Activated CD8-positive, alpha-beta memory T cell treated with anti-CD3 and anti-CD28 coated beads for 48 hours (primary cell): Measurements from ENCODE around the gene BCL2A1.
"Not testable (repeated sequence)": the region's sequence is repeated elsewhere in the genome, so short reads cannot be mapped to it uniquely, and the experiment has no call there.

Source experiments
- DNase-seq, 3 experiments: peaks; one replicate each; pipeline ENCODE4 v3.0.0-alpha.2; 2020; ENCODE audit warnings: low read depth in 2 of 3, low spot score in 2 of 3

The BCL2A1 gene

DNA sequence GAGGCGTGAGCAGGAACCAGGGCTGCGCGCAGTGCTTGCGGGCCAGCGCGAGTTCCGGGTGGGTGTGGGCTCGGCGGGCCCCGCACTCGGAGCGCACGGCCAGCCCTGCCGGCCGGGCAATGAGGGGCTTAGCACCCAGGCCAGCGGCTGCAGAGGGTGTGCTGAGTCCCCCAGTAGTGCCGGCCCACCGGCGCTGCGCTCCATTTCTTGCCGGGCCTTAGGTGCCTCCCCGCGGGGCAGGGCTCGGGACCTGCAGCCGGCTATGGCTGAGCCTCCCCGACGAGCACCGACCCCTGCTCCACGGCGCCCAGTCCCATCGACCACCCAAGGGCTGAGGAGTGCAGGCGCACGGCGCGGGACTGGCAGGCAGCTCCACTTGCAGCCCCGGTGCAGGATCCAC is 44.9 kb downstream of the BCL2A1 start:
- not testable (repeated sequence) for DNase-seq

DNA sequence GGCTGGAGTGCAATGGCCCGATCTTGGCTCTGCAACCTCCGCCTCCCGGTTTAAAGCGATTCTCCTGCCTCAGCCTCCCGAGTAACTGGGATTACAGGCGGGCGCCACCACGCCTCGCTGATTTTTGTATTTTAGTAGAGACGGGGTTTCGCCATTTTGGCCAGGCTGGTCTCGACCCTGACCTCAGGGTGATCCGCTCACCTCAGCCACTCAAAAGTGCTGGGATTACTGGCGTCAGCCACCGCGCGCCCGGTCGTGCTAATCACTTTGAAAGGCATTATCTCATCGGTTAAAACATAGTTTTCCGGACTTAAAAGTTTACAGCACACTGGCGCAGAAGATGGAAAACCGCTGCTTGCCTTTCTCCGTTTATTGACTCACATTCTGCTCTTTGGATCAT is 46.6 kb downstream of the BCL2A1 start:
- no peak for DNase-seq

DNA sequence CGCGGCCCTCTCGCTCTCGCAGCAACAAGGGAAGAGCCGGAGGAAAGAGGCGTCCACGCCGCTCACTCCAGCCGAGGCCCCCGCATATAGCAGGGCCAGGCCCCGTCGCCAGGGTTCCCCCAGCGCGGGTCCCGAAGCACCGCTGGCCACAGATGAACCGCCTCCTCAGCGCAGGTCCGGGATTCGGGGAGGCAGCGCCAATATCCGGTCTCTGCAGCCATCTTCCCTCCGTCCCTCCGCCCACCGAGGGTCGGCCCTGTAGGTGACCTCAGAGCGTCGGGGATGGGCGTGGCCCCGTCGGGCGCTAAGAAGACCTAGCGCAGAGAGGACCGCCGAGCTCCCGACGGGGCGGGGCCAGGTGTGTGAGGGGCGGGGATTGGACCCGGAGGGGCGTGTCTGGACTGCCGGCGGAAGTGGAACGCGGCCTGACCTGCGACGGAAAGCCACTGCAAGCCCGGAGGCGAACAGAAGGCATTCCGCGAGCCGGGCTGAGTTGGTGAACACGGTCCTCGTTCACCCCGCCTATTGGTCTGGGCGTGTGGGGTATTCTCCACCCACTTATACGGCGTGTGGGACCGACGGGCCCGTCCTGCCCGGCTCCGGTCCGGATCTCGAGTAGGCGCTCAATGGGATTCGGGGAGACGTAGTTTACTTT is 47.4 kb downstream of the BCL2A1 start:
- peak; percentile 96 to 99 (median 98) for DNase-seq

DNA sequence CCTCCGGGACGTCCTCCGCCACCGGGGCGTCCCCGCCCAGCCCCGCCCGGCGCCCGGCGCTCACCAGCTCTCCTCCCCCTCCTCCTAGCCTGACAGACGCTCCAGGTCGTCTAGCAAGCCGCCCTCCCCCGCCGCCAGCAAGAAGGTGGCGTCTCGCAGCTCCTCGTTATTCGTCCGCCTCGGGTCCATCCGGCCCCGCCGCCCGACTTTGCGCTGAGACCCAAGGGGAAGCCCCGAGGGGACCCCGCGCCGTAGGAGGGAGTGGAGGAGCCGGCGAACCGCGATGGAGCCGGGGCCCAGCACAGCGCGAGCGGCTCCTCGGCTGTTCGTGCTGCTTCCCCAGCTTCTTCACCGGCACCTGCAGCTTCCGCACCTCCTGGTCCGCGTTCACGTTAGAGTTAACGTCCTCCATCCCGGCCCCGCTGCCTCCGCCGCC is 47.9 kb downstream of the BCL2A1 start:
- DNase-seq = peak; percentile 29 to 55 (median 52)

DNA sequence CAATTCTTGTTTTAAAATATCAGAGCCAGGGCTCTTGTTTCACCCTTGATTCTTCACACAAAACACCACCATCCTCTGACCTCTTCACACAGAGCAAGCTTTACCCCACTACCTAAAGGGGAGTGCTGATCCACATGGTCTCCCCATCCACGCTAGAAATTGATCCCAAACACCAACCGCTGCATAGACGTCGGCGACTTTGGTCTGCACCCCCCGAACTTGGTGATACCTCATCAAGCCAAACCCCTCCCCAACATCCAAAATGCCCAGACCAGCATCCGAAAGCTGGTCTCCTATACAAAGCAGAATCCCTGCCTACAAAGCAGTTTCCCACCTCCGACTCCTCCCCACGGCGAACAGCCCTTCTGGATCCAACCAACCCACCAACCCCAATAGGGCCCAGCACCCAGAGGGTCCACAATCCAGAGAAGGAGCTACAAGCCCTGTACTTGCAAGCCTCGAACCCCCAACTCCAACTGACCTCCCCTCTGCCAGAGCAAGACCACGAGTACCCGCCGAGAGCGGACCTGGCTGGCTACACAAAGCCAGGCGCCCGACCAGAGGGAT is 48.4 kb downstream of the BCL2A1 start:
- no peak for DNase-seq

DNA sequence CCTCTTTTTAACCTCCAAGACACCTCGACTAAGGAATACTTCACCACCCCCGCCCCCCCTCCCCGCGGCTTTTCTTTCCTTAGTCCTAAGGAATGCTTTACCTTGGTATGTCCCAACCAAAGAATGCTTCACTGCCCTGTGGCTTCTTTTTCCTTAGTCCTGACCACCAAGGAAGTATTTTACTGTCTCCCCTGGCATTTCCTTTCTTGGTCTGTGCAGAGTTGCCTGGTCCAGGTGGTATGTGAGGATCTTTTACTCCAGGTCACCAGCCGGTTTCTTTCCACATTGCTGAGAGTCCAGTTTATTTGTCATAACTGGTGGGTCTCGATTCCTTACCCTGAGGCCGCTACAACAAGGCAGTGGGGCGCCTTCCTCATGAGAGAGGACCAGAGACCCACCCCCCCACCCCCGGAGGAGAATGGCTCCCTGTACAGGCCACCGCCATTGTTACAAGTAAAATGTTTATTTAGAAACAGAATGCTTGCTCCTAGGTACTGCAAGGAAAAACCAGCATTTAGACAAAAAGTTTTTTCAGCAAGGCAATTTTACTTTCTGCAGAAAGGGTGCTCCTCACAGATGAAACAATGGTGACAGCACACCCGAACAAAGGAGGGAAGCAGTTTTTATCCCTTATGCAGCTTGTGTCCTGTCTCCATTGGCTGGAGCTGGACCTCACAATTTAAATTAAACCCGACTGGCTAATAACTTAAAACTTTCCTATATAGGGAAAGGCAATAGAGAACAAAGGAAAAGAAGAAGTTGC is 51.1 kb downstream of the BCL2A1 start:
- no peak for DNase-seq

DNA sequence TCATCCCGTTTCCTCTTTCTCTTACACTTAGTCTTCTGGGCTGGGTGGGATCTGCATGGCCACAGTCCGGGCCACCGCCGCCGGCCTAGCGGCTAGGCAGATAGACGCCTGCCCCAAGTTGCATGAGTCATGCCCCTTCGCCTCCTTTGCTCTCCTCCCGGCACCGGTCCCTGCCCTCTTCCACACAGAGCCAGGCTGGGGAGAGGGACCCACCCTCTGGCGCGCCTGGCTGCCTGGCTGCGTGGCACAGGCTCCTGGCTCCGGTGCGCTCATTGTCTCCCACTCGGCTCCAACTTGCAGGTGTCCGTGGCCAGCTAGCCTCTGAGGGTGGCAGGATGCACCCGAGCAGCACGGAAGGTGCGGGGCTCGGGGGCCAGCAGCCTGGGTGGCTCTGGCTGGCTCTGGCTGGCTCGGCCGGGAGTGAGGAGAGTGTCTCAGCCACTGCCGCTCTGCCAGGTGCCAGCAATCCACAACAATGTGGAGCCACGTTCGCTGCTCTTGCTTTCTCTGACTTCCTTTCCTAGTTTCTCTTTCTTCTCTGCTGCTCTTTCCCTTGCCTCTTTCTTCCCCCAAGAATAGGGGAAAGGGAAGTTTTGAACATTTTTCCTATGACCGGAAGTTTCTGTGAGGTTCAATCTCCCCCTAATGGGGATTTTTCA is 51.8 kb downstream of the BCL2A1 start:
- no peak for DNase-seq

DNA sequence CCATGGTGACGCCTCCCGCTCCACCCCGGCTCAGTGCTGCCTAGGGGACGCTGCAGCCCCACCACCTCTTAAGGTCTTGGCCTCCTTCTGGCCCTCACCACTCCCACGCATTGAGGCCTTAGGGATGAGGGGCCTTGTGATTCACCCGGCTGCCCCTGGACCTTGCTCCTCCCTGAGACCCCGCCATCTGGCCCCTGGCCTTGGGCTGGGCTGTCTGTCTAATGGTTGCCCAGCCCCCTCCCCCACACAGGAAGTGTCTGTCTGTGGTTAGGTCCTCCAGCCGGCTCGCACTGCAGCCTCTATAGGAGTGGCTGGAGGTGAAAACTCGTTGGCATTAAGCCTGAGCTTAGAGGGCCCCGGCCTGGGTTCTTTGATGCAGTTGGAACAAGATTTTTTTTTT is 52.7 kb downstream of the BCL2A1 start:
- DNase-seq = no peak

DNA sequence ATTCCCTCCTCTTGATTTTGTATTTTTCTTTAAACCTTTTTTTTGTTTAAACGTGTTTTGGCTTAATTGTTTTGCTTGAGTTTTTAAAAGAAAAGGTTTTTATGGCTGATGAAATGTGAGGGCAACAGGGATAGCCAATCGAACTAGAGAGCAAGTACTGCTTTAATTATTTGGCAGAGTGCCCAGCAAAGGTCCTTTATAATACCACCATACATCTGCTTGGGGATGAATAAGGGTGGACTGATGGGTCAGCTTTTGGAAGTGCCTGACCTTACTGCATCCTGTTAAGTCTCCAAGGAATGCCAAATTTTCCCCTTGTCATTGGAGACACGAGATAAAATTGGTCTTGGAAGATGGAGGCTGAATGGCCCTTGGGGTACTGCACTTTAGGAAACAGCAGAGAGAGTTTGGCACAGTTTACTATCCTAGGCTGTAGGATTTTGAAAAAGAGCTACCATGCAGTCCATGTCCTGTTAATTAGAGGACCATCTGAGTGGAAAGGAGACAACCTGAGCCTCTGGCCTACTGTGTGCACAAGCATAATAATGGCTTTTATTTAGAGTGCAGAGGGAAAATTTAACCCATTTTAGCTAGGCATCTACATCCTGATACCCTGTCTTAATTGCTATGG is 54.4 kb downstream of the BCL2A1 start:
- DNase-seq = no peak

DNA sequence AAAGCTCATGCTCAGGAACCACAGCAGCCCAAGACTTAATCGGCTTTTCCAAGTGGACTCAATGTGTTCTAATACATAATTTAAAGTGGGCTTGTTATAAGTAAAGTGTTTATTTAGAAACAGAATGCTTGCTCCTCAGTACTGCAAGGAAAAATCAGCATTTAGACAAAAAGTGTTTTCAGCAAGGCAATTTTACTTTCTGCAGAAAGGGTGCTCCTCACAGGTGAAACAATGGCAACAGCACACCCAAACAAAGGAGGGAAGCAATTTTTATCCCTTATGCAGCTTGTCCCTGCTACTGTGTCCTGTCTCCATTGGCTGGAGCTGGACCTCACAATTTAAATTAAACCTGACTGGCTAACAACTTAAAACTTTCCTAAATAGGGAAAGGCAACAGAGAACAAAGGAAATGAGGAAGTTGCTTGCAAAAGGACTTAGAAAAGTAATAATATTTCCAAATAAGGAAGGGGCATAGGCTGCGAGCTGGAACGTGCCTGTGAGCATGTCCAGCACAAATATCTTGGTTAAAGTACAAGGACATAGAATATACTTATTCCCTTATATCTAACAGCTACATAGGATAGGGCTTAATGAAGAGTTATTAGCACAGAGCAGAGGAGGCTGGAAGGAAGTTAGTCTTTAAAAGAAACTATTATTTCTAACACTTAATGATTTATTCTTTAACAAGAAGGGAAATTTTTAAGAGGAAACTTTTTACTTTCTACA is 55.1 kb downstream of the BCL2A1 start:
- not testable (repeated sequence) for DNase-seq

DNA sequence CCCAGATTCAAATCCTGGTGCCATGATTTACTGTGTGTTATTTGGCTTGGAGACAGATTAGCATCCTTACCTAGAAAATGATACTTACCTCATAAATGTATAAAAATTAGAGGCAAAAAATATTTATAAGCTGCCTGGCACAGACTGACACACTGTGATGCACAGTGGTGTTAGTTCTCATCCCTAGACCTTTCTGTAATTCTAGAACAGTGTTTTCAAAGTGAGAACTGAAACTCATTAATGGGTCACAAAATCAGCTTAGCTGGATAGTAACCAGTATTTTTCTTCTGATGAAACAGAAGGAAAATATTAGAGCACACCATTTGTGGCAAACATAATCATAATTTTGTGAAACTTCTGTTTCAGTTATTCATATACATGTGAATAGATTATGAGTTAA is 56.3 kb downstream of the BCL2A1 start:
- no peak for DNase-seq
